Osteoblast (primary cell): ENCODE measurements around the gene KRTCAP2. TPM values are rescaled to one million over a fixed set of nuclear protein-coding genes. Genes with fewer than 3 reads are reported as not detected.

ENCODE experiments used
- DNase-seq: peaks from one replicate; pipeline ENCODE4 v3.0.0; 2011; ENCODE audit warnings: low spot score, mixed read lengths; ENCODE audit not compliant: insufficient read length; ENCODE audit errors: missing footprints
- H2AFZ ChIP-seq: 2 replicates; pipeline ENCODE4 v1.6.0; 2011; ENCODE audit warnings: mild to moderate bottlenecking, low read length
- H3K27ac ChIP-seq: 2 replicates; pipeline ENCODE4 v1.5.1; 2011; ENCODE audit warnings: mild to moderate bottlenecking, low read depth, low read length, moderate library complexity
- H3K27me3 ChIP-seq: 2 replicates; pipeline ENCODE4 v1.6.0; 2012; ENCODE audit warnings: mild to moderate bottlenecking, control low read depth, inconsistent platforms, low read length, moderate library complexity; ENCODE audit not compliant: insufficient read depth
- H3K36me3 ChIP-seq: 2 replicates; pipeline ENCODE4 v1.5.1; 2011; ENCODE audit warnings: mild to moderate bottlenecking, low read length, control low read depth, moderate library complexity; ENCODE audit not compliant: insufficient read depth
- H3K4me1 ChIP-seq: 2 replicates; pipeline ENCODE4 v1.5.1; 2011; ENCODE audit warnings: mild to moderate bottlenecking, low read length, control low read depth, moderate library complexity; ENCODE audit not compliant: insufficient read depth
- H3K4me2 ChIP-seq: 2 replicates; pipeline ENCODE4 v1.6.0; 2011; ENCODE audit warnings: mild to moderate bottlenecking, low read length; ENCODE audit not compliant: insufficient read depth
- H3K4me3 ChIP-seq: fragments of 200-600 bp; sonication (generic); 3 replicates; pipeline ENCODE4 v1.5.1; 2012; ENCODE audit warnings: mild to moderate bottlenecking, low read length, inconsistent platforms; ENCODE audit not compliant: insufficient read depth
- H3K79me2 ChIP-seq: 2 replicates; pipeline ENCODE4 v1.6.0; 2012; ENCODE audit warnings: mild to moderate bottlenecking, low read length, control low read depth, inconsistent platforms; ENCODE audit not compliant: insufficient read depth
- H3K9me3 ChIP-seq: 2 replicates; pipeline ENCODE4 v1.5.1; 2011; ENCODE audit warnings: low read depth, low read length, control low read depth
- H4K20me1 ChIP-seq: 2 replicates; pipeline ENCODE4 v1.6.0; 2012; ENCODE audit warnings: mild to moderate bottlenecking, low read length, control low read depth; ENCODE audit not compliant: insufficient read depth
- CTCF ChIP-seq: IDR thresholded peaks from 2 replicates; pipeline ENCODE4 v1.5.1; 2011; ENCODE audit warnings: mild to moderate bottlenecking, low read depth, low read length, moderate library complexity; ENCODE audit errors: extremely low read depth
- total RNA-seq: library from RNA; depleted of rRNA; stranded (reverse); fragments of >200 nt; gene quantifications from 2 replicates; pipeline ENCODE4 v1.2.3, GENCODE V29; 2012

The KRTCAP2 gene
- total RNA-seq, 1 donor = 117 TPM

DNA sequence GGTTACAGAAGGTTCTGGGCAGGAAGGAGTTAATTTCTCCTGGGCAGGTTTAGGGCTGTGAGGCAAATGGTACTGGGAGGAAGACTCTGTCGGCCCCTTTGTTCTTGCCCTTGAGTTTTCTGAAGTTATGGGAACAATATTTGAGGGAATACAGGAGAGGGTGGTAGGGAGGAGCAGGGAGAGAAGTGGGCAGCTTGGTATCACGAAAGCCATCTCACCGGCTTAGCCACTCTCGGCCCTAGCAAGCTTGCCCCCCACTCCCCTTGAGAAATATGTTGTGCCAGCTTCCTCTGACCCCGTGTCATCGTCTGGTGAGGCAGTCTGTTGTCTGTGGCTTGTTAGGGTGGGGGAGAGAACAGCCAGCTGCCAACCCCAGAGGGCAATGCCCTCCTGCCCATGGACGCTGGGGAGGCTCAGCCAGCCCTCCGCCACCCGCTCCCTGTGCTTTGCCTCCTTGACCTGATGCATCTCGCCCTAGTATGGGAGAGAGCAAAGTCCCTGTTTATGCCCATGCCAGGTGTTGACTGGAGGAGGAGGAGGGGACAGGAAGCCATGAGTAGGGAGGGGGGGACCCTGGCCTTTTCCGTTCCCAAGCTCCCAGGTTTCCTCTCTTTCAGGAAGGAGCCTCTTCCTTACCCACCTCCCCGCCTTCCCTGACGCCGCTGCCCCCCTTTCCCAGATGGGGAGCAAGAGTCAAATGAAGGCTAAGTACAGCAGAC is 44.2 kb downstream of the KRTCAP2 start:
- peak; percentile 68 for DNase-seq
- no peaks in the 10 kb centered on the region for H3K79me2 ChIP-seq
- H3K27ac ChIP-seq = no peak overlapping the region
- H3K4me1 ChIP-seq = peaks cover 13% of the 10 kb centered on the region
- H3K27me3 ChIP-seq = peaks cover 58% of the 10 kb centered on the region
- no peaks in the 10 kb centered on the region for H3K36me3 ChIP-seq
- H4K20me1 ChIP-seq = no peaks in the 10 kb centered on the region
- TF ChIP-seq CTCF = no peak
- H2AFZ ChIP-seq = no peak overlapping the region
- H3K9me3 ChIP-seq = no peaks in the 10 kb centered on the region
- peak overlapping the region; percentile 24 for H3K4me2 ChIP-seq
- H3K4me3 ChIP-seq = no peak overlapping the region

DNA sequence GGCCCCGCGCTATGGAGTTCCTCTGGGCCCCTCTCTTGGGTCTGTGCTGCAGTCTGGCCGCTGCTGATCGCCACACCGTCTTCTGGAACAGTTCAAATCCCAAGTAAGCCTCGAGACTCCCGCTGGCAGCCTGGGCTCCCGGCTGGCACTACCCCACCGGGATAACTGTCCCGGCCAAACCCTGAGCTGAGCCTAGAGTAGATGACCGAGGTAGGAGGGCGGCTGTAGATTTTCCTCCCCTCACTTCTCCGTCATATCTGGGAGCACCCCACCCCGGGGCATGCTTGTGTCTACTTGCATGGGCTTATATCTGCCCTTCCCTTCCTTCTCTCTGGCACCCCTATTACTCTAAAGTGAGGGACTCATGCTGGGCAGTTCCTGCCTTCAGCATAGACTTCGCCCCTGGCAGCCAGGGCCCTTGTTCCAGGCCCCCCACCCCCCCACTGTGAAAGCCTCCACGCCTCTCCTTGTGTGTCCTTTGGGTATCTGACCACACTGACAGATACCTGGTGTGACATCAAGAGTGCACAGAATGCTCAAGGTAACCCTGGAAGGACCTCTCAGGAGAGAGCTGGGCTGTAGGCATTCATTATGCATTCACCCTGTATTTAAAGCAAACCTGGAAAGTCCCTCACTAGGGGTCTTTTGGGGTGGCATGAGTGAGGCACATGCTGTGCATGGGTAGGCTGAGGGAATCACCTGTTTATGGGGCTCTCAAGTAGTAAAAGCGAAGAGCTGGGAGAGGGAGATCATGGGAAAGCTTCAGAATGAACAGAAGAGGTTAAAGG is 44.9 kb downstream of the KRTCAP2 start:
- Histone ChIP-seq H3K9me3 (no peaks in the 10 kb centered on the region), H3K4me1 (peaks cover 13% of the 10 kb centered on the region), H3K27ac (no peak overlapping the region), H3K79me2 (no peaks in the 10 kb centered on the region), H4K20me1 (no peaks in the 10 kb centered on the region), H3K36me3 (no peaks in the 10 kb centered on the region), H3K27me3 (peaks cover 60% of the 10 kb centered on the region), H3K4me2 (peak overlapping the region; percentile 70), H3K4me3 (peak overlapping the region; percentile 39), H2AFZ (peak overlapping the region; percentile 35)
- DNase-seq = peak; percentile 53
- TF ChIP-seq CTCF = no peak

- peak; percentile 79 for DNase-seq
- H3K79me2 ChIP-seq = no peaks in the 10 kb centered on the region
- no peaks in the 10 kb centered on the region for H3K36me3 ChIP-seq
- H3K27me3 ChIP-seq = peaks cover 62% of the 10 kb centered on the region
- no peak for TF ChIP-seq CTCF
- peaks cover 13% of the 10 kb centered on the region for H3K4me1 ChIP-seq
- H2AFZ ChIP-seq = peak within 1 kb of the TSS; percentile 35
- H3K4me3 ChIP-seq = peak within 1 kb of the TSS; percentile 39
- no peak within 1 kb of the TSS for H3K27ac ChIP-seq
- peak within 1 kb of the TSS; percentile 76 for H3K4me2 ChIP-seq
- H3K9me3 ChIP-seq = no peaks in the 10 kb centered on the region
- no peaks in the 10 kb centered on the region for H4K20me1 ChIP-seq
Measured at GRCh38 chr1:155127105-155127966, 45.8 kb downstream of the KRTCAP2 start, which contains the start of gene EFNA1. EFNA1 (plus strand) TSS chr1:155127876; CDS start chr1:155127978, 102 bp downstream.
